H4 (cell line): ENCODE data around the gene GNLY. TPM values are rescaled to one million over a fixed set of nuclear protein-coding genes. Genes with fewer than 3 reads are reported as not detected.
"Not testable (repeated sequence)": the region's sequence is repeated elsewhere in the genome, so short reads cannot be mapped to it uniquely, and the experiment has no call there.

Experiments
- DNase-seq: peaks from one replicate; pipeline ENCODE4 v3.0.0-alpha.2; 2015; ENCODE audit warnings: low spot score
- total RNA-seq: library from RNA; depleted of rRNA; stranded (reverse); fragments of >200 nt; shearing (Covaris generic); gene quantifications from 2 replicates; pipeline ENCODE4 v1.2.3, GENCODE V29; 2014

Gene GNLY
- total RNA-seq, 1 experiment from 2014 or later = not detected

DNA sequence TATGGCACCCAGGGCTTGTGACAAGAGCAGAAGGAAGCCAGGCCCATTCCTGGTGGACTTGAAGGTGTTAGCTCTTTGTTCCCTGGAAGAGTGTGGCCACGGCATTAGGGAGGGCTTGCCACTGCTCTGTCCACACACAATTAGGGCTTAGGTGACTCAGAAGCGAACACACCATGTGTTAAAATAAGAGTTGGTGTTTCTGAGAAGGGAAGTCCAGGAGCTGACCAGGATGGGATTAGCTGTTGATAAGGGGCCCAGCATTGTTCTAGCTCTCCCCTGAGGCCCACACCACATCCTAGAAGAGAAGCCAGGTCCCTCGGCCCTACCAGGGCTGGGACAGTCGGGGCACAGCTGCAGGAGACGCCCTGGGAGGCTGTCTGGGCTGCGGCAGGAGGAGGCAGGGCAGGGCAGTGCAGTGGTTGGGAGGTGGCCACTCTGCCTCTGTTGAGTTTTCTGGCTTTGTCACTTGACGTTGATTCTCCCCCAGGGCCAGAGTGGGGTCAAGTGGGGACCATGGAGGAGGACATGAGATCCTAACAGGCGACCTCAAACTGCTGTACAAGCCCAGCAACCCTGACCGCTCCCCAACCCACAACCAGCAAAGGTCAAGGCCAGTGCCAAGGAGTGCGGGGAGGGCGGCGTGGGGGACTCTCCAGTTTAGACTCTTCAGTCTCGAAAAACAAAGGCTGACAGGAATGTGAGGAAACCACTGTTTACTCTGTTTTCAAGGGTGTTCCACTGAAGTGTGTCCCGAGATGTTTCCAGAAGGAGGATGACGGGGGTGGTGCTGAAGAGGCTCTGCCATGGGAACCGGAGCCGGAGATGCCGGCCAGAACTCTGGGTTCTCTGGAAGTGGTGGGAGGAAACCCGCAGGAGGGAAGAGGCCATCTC lies 16.8 kb downstream of the GNLY start:
- DNase-seq = no peak

DNA sequence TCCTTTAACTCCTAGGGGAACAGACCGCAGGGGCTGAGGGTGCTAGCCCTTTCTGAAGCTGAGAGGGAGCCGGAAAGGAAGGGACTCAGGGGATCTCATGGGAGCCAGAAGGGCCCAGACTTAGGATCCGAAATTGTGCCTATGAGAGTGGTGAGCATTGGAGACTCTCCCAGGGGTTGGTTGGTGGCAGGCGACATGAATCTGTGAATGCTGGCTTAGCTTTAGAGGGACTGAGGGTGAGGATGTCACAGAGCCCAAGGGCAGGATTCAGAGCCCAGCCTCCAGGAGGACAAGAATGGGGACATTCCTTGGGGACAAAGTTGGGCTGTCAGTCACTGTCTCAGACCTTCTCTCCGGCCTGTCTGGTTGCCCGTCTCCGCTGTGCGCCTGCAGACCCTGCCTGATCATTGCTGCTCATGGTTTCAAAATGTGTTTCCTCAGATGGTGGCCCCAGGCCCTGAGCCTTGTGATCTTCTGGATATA lies 17.5 kb downstream of the GNLY start:
- no peak for DNase-seq

DNA sequence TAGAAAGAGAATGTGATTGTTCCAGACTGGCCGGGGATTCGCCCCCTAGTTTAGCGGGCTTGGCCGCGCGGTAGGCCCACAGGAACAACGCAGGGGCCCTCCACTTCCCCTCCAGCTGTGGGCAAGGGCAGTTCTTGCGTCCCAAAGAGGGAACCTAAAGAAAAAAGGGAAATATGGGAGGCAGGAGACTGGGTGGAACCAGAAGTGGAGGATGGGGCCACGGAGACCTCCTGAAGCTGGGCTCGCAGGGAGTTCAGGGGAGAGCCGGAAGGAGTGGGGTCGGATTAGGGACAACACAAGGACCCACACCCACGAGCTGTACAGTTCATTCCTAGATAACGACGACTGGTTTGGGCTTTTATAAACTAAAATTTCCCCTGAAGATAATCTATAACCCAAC lies 18.2 kb downstream of the GNLY start:
- DNase-seq = no peak

DNA sequence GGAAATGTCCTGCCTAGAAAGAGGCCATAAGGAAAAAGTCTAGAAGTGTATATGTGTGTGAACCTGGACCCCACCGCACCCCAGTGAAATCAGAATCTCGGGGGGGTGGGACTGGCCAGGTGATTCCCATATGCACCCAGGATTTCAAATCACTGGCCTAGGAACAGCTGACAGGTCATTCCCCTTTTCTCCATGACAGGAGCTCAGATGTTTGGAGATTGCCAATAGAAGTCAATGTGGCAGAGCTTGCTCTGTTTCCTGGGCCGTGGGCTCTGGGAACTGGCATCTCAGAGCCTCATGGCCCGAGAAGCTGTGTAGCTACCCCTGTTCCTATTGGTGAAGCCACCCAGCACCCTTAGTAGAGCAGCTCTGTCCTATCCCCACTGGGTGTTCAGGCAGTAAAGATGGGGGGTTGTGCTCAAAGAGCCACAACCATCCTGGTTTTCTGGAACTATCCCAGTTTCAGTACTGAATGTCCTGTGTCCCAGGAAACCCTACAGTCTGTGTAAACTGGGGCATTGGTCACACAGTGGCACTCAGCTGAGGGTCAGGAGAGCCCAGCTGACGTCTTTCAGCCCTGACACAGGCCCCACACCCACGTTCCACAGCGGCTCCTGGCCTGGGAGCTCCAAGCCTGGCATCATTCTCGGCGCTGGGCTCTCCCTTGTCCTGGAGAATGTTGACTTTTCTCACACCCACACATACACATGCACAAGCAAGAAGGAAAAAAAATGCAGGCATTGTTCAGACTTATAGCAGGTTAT lies 18.9 kb downstream of the GNLY start:
- DNase-seq = no peak

DNA sequence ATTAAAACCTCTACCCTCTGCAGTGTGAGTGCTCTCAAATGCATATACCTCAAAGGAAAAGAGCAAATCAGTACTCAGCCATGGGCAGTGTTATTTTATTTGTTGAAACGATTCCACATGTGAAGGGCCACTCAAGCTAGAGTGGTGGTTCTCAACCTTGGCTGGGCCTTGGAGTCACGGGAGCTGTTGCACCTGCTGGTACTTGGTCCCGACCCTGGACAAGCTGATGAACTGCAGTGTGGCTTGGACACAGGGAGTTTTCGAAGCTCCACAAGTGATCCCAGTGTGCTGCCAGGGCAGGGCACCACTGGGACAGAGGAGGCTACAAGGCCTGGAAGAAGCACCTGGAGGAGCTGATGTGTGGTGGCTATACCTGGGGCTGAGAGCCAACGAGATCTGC lies 19.7 kb downstream of the GNLY start:
- no peak for DNase-seq

DNA sequence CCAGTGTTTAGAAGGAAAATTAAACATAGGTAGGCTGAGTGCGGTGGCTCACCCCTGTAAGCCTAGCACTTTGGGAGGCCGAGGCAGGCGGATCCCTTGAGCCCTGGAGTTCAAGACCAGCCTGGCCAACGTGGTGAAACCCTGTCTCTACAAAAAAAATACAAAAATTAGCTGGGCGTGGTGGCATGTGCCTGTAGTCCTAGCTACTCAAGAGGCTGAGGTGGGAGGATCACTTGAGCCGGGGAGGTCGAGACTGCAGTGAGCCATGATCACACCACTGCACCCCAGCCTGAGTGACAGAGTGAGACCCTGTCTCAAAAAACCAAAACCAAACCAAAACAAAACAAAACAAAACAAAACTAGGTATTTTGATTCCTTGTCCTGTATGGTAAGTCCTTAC lies 20.3 kb downstream of the GNLY start:
- not testable (repeated sequence) for DNase-seq

DNA sequence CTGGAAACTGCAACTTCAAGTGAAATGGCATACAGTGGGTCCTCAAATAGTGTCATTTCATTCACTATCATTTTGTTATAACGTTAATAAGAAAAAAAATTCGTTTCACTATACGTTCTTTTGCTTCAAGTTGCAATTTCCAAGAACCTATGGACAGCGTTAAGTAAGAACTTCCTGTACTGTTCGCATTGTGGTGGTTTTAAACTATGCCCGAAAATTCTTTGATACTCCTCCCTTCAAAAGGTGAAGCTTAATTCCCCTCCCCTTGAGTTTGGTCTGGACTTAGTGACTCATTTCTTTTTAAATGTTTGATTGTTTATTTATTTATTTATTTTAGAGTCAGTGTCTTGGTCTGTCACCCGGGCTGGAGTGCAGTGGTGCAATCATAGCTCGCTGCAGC lies 20.7 kb downstream of the GNLY start:
- no peak for DNase-seq

DNA sequence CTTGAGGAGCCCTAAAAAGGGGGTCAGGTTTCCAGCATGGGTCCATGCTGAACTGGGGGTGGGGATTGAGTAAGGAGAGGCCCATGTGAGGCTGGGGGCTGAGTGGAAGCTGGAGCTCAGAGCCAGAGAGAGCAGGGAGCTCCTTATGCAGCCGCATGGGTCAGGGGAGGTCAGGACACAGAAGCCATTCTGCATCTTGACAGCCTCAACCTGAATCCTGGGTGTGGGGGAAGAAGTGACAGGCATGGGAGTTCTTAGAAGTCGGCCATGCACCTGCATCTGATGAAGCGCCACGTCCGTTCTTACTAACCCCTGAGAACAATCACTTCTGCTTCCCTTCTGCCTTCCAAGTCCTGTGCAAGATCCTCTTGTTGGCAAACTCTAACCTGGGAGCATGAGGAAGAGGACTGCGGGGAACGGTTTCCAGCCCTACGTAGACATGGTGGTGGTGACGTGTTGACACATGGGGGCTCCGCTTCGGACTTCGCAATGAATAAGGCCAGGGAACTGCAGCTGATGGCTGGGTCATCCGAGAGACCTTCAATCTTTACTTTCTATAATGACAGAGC lies 22.3 kb downstream of the GNLY start:
- no peak for DNase-seq

DNA sequence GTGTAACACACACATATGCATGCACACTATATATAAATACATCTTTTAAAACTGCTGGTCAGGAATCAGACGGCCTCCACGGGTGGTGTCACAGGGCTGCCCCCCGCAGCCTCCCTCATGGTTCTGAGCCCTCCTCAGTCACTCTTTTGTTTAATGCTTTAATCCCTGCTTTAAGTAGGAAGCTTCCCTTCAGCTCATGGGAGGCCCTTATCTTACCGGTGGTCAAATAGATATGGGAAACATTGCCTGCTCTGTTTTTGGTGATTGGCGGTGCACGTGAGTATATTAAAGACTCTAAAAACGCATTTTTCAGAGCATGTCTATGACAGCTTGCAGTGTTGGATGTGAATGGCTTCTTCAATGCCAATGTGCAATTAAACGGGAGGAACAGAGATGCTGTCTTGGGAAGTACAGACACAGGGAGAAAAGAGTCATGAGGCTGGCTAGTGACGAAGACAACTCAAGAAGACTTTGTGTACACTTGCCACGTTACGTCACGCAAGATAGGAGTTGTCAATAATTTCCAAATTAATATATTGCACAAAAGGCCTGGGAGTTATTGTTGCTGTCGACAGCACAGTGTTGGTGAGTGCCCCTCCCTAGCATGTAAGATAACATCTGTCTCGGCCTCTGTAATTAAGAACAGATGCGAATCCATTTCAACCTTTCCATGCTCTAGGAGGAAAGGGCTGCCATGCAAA lies 23.3 kb downstream of the GNLY start:
- no peak for DNase-seq

DNA sequence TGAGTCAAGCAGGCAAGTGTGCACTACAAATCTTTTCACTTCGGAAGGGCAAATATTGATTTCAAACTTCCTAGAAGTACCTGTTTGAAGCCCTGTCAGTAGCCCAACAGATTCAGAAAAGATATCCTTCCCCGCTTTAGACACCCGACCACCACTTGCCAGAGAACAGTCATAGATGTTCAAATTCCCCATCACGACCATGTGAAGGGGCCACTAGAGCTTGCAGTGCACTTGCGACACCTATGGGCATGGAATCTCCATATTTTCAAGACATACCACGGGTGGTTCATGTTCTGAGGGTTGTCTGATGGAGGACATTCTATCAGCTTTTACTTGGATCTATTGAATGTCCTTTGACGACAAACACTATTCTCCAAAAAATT lies 23.8 kb downstream of the GNLY start:
- DNase-seq = no peak

DNA sequence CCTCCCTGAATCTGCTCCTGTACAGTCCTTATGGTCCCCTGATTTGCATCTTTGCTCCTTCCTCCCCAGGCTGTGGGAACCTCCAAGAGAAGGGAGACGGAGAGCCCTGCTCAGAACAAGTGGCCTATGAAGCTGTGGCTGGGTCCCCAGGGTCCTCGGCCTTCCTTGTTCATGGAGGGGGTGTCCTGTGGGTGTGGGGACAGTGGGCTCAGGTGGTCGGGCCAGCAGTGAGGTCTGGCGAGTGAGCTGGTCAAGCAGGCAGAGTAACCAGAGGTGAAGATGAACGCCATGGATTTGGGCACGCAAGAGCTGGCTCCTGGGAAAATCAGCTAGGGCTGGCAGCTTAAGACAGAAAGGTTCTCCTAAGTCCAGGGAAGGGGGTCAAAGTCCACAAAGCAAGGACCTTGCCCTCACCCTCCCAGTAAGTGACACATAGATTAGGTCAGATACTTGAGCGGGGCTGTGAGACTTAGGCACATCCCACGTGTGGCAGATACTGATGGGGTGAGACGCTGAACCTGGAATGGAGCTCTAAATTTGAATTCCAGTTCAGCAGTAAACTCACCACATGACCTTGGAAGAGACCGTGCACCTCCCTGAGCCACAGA lies 24.8 kb downstream of the GNLY start:
- DNase-seq = no peak

DNA sequence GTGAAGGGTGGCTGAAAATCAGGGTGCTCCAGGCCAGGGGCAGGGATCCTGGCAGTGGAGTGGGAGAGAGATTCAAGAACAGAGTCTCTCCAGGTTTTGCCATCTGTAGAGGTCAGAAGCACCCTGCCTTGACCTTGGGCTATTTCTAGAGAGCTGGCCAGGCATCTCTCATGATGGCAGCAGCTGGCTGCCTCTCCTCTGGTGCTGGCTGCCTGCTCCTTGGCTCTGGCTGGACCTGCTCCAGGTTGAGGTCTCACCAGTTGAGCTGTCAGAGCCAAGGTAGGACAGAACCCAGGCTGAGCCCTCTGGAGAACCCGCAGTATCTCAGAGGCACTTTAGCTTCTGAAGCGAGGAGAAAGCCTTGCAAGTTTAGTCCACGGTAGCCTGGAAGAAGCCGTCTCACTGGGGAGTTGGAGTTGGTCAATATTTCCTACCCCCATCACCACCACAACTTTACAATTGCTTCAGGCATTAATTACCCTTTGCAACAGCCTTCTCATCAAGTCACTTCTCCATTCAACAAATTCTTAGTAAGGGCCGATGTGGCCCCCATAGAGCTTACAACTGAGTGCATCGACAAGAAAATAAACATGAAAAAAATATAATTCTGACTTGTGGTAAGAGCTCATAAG lies 25.6 kb downstream of the GNLY start:
- no peak for DNase-seq

DNA sequence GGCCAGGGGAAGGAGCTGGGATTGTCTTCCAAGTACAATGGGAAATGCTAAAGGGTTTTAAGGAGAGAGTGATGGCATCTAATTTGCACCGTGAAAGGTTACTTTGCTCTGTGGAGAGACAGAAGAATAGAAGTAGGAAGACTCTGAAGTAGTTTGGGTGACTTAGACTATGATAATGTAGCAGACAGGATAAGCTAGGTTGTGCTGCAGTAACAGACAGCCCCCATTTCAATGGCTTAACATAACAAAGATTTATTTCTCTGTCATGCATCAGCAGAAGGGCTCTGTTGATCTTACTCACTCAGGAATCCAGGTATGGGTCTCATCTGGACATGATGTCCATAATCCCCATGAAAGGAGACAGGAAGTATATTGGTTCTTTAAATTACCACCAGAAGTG lies 26.4 kb downstream of the GNLY start:
- DNase-seq = no peak

DNA sequence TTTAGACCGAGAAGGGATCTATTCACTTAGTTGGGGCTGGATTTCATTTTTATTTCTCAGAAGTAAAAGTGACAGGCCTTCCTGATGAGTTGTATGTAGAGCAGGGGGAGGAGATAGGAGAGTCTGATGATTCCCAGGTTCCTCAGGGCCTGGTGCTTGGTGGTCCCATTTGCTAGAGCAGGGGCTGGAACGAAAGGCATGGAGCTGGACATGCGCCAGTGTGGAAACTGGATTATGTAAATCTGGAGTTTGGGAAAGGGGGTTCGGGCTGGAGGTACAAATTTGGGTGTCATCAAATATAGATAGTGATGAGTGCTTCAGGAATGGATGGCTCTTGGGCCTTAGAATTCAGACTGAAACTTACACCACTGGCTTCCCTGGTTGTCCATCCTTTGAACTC lies 27.5 kb downstream of the GNLY start:
- no peak for DNase-seq

DNA sequence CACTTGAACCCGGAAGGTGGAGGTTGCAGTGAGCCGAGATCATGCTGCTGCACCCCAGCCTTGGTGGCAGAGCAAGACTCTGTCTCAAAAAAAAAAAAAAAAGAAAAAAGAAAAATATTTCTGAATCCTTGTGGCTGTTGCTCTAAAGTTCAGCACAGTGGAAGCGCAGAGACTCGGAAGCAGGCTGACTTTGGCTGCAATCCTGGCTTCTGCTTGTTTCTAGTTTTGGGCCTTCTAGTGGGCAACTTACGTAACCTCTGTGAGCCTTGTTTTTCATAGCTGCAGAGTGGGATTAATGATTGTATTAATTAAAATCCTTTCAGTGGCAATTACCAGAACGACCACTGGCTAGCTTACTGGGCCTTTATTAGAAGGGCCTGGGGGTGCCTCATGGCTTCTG lies 28.4 kb downstream of the GNLY start:
- DNase-seq = no peak

DNA sequence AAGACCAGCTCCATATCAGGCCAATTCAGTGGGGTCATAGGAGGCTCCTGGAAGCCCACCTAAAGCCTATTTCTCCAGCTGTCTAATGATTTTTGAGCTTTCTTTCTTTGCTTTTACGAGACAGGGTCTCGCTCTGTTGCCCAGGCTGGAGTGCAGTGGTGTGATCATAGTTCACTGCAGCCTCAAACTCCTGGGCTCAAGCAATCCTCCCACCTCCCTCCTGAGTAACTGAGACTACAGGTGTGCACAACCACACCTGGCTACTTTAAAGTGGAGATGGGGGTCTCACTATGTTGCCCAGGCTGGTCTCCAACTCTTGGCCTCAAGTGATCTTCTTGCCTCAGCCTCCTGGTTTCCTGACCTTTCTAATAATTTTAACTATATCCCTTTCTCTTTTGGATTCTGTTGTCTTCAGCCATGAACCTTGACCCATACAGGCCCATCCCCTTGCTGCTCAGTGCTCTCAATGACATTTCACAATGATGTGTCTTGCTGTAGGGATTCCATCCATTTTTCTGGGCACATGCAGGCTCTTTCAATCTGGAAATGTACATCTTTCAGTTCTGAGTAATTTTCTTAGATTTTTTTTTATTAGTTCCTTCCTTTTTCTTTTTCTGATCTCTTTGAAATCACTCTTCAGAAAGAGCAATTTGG lies 29.7 kb downstream of the GNLY start:
- DNase-seq = no peak

DNA sequence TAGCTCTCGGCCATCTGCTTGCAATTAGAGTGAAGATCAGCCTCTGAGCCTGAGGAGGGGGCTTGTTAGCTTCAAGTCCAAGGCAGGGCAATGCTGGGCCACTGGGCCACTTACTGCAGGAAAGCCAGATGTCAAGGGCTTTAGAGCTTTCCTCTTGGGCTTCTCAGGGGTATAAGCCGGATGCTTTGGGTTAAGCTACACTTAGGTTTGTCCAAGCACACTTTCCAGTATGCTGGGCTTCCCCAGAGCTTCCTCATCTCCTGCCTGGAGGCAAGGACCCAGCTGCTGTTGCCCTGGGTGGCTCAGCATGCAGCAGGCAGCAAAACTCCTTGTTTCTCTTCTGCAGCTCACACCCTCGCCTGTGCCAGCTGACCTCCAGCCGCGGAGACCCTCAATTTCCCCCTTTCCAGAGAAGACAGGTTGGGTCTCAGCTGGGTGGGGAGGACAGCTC lies 30.6 kb downstream of the GNLY start:
- no peak for DNase-seq

DNA sequence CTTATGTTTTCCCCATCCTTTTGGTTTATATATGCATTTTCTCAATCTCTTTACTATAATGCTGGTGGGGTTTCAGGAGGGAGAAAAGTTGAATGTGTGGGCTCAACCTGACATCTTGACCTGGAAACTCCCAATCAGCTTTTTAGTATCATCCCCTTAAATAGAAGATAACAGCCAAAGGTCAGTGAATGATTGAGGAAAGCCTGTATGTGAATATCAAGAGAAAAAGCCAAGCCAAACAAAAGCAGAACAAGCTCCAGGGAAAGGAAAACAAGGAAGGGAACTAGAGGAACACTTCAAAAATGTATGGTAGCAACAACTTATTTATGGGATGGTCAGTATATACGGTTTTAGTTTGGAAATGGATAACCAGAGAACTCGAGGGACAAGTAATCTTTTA lies 31.3 kb downstream of the GNLY start:
- no peak for DNase-seq

DNA sequence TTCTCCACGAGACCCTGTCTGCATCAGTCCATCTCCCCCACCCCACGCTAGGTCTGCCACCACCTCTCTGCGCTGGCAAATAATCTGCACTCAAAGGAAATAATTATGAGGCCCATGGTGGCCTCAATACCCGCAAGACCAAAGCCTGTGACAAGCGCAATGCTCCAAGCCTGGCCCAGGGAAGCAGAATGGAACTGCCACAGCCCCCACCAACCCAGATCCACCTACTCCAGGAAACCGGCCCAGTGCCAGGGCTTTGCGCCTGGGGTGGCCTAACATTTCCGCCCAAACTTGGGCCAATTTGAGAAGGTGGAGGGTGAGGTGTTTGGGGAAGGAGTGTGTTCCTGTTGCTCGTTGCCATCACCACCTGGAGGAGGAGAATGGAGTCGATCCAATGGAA lies 33.6 kb downstream of the GNLY start:
- no peak for DNase-seq

DNA sequence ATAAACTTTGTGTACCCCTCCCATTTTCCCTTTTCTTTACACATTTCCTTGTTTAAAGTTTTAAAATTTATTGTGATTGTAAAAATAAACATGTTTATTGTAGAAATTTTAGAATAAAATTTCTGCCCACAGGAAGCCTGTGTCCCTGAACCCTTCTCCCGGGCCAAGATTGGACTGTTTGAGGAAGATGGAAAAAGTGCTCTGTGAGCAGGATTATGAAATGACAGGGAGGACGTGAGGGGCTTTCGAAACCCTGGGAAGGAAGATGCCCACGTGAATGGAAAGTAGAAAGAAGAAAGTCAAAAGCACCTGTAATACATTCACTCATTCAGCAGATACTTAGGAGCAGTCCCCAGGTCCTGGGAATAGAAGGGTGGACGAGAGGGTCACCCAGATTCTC lies 34.2 kb downstream of the GNLY start:
- DNase-seq = no peak
